ENCODE measurements around the gene MYO5B.
"Not testable (repeated sequence)": the region's sequence is repeated elsewhere in the genome, so short reads cannot be mapped to it uniquely, and the experiment has no call there.

GRCh38 chr18:49889552-49889951 lies 305.4 kb downstream of the MYO5B start:
- TF ChIP-seq, protein P1, sequence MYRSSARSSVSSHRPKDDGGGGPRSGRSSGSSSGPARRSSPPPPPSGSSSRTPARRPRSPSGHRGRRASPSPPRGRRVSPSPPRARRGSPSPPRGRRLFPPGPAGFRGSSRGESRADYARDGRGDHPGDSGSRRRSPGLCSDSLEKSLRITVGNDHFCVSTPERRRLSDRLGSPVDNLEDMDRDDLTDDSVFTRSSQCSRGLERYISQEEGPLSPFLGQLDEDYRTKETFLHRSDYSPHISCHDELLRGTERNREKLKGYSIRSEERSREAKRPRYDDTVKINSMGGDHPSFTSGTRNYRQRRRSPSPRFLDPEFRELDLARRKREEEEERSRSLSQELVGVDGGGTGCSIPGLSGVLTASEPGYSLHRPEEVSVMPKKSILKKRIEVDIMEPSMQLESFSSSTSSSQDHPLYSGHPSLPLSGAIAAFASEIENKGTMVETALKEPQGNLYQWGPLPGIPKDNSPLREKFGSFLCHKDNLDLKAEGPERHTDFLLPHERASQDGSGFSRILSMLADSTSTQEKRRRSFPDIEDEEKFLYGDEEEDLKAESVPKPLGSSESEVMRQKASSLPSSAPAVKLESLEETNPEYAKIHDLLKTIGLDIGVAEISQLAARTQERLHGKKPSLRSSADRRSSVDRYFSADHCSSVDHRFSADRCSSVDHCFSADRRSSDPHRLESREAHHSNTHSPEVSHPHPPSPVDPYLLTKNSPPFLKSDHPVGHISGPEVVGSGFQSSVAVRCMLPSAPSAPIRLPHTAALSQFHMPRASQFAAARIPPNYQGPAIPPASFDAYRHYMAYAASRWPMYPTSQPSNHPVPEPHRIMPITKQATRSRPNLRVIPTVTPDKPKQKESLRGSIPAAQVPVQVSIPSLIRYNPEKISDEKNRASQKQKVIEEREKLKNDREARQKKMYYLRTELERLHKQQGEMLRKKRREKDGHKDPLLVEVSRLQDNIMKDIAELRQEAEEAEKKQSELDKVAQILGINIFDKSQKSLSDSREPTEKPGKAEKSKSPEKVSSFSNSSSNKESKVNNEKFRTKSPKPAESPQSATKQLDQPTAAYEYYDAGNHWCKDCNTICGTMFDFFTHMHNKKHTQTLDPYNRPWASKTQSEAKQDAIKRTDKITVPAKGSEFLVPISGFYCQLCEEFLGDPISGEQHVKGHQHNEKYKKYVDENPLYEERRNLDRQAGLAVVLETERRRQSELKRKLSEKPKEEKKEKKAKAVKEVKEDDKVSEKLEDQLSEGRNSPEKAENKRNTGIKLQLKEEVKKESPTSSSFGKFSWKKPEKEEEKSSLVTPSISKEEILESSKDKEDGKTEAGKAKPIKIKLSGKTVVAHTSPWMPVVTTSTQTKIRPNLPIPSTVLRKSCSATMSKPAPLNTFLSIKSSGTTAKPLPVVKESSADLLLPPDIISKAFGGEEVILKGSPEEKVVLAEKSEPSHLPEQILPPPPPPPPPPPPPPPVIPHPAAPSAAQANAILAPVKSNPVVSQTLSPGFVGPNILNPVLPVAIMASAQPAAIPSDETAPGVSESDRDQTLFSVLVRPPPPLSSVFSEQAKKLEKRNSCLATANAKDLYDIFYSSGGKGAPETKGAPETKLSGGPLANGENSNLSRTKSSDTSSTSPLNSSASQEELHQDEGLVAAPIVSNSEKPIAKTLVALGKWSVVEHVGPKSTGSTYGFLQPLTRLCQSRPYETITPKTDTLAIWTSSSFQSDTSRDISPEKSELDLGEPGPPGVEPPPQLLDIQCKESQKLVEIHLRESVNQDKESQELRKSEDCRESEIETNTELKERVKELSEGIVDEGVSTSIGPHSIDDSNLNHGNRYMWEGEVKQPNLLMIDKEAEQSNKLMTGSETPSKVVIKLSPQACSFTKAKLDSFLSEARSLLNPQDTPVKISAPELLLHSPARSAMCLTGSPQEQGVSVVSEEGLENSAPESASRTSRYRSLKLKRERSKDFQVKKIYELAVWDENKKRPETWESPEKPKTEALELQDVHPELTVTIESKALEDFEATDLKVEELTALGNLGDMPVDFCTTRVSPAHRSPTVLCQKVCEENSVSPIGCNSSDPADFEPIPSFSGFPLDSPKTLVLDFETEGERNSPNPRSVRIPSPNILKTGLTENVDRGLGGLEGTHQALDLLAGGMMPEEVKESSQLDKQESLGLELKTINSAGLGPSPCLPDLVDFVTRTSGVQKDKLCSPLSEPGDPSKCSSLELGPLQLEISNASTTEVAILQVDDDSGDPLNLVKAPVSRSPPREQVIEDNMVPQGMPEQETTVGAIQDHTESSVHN (IDR thresholded peaks at IDR 0.05; ENCODE audit: borderline replicate concordance in 1 of 2, low read depth in 1 of 2): not testable (repeated sequence)
- TF ChIP-seq NRF1 (conservative IDR thresholded peaks at IDR 0.05 in 1 of 2, IDR thresholded peaks at IDR 0.05 in 1 of 2); ZKSCAN1 (IDR thresholded peaks at IDR 0.05; ENCODE audit: low read depth, low read length); ZNF184 (CRISPR knock-in tag; IDR thresholded peaks at IDR 0.05); CEBPB (tag; IDR thresholded peaks at IDR 0.05); CTCF (IDR thresholded peaks at IDR 0.05 in 2 of 3, conservative IDR thresholded peaks at IDR 0.05 in 1 of 3; ENCODE audit: insufficient read depth in 2 of 3, low read depth in 1 of 3, low read length in 3 of 3); TCF7L2 (IDR thresholded peaks at IDR 0.05; ENCODE audit: low read depth, low read length); ZNF12 (CRISPR knock-in tag; IDR thresholded peaks at IDR 0.05); DLX4 (CRISPR knock-in tag; IDR thresholded peaks at IDR 0.05); STAT6 (CRISPR knock-in tag; IDR thresholded peaks at IDR 0.05); EZH2 (IDR thresholded peaks at IDR 0.05; ENCODE audit: borderline replicate concordance, low read depth, low read length); POLR2A (conservative IDR thresholded peaks at IDR 0.05); CTBP1 (IDR thresholded peaks at IDR 0.05; ENCODE audit: borderline replicate concordance); ZFP36 (IDR thresholded peaks at IDR 0.05; ENCODE audit: low read depth, low read length, partially characterized antibody): not testable (repeated sequence)
